Measurements from ENCODE around the gene FBXW12. TPM values are rescaled to one million over a fixed set of nuclear protein-coding genes. Genes with fewer than 3 reads are reported as not detected.
A peak's percentile ranks its signal among the peaks of the same experiment; 100 is the strongest.

FBXW12 gene
- total and polyA plus RNA-seq, 2 of the 8 experiments (the other 6 are each of a cell fraction or from before 2014, with no cell fraction given) = 0.35 to 0.85 TPM

DNA sequence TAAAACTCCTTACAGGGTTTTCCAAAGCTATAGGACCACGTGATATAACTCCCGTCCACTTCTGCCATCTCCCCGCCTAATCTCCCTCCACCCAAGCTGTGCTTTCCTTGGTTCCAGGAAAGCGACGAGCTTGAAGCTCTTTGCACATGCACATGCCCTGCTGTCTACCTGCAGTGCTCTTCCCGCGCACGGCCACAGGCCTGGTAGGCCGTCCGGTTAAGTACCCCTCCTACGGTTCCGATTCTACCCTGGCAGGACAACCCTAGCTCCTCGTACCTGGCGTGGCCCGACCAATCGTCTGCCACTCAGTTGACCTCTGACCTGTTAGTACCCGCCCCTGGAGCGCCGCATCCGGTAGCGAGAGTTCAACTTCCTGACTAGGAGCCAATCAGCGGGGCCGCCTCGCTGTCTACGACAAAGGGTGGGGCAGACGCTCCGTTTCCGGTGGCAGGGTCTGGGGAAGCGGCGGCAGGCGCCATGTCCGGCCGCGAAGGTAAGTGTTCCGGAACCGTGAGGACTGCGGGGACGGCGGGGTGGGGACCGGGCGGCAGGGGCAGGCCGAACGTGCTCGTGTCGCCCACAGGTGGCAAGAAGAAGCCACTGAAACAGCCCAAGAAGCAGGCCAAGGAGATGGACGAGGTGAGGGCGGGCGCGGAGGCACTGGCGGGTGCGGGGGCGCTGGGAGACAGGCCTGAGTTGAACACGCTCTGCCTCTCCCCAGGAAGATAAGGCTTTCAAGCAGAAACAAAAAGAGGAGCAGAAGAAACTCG is 68.0 kb downstream of the FBXW12 start, which contains the start of the genes CCDC51 and TMA7 (continued):
- TF ChIP-seq TEAD4 (IDR thresholded peaks at IDR 0.05; ENCODE audit: low read depth, low read length) = no peak
- TF ChIP-seq, protein P1, sequence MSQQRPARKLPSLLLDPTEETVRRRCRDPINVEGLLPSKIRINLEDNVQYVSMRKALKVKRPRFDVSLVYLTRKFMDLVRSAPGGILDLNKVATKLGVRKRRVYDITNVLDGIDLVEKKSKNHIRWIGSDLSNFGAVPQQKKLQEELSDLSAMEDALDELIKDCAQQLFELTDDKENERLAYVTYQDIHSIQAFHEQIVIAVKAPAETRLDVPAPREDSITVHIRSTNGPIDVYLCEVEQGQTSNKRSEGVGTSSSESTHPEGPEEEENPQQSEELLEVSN (IDR thresholded peaks at IDR 0.05) = peak; percentile 99
- no peak for TF ChIP-seq SP4 (IDR thresholded peaks at IDR 0.05; ENCODE audit: low read length)
- TF ChIP-seq CTBP2 (IDR thresholded peaks at IDR 0.05; ENCODE audit: borderline replicate concordance, insufficient read depth, insufficient read length, low read length) = no peak
- no peak for TF ChIP-seq KDM4A (IDR thresholded peaks at IDR 0.05; ENCODE audit: low read depth, low read length, severe bottlenecking)
- no peak for TF ChIP-seq POU5F1 (IDR thresholded peaks at IDR 0.05; ENCODE audit: low read depth, low read length)
- no peak for TF ChIP-seq EZH2 (IDR thresholded peaks at IDR 0.05; ENCODE audit: low read depth, low read length, severe bottlenecking)
- peak; percentile 79 for TF ChIP-seq POLR2AphosphoS5 (IDR thresholded peaks at IDR 0.05; ENCODE audit: low read depth, low read length)
- TF ChIP-seq RAD21 (IDR thresholded peaks at IDR 0.05 in 1 of 2, conservative IDR thresholded peaks at IDR 0.05 in 1 of 2; ENCODE audit: low read depth in 2 of 2, low read length in 2 of 2) = no peak
- TF ChIP-seq SIN3A (conservative IDR thresholded peaks at IDR 0.05 in 1 of 2, IDR thresholded peaks at IDR 0.05 in 1 of 2; ENCODE audit: low read depth in 1 of 2, low read length in 2 of 2) = peak; percentile 55 to 79; a peak in 2 of 4 replicates
- TF ChIP-seq SAP30 (IDR thresholded peaks at IDR 0.05; ENCODE audit: insufficient read depth, insufficient replicate concordance, low read length) = no peak
- peak; percentile 37 for TF ChIP-seq TAF7 (optimal IDR thresholded peaks at IDR 0.05; ENCODE audit: borderline replicate concordance, low read depth, low read length)
- TF ChIP-seq, protein P2, sequence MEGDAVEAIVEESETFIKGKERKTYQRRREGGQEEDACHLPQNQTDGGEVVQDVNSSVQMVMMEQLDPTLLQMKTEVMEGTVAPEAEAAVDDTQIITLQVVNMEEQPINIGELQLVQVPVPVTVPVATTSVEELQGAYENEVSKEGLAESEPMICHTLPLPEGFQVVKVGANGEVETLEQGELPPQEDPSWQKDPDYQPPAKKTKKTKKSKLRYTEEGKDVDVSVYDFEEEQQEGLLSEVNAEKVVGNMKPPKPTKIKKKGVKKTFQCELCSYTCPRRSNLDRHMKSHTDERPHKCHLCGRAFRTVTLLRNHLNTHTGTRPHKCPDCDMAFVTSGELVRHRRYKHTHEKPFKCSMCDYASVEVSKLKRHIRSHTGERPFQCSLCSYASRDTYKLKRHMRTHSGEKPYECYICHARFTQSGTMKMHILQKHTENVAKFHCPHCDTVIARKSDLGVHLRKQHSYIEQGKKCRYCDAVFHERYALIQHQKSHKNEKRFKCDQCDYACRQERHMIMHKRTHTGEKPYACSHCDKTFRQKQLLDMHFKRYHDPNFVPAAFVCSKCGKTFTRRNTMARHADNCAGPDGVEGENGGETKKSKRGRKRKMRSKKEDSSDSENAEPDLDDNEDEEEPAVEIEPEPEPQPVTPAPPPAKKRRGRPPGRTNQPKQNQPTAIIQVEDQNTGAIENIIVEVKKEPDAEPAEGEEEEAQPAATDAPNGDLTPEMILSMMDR (IDR thresholded peaks at IDR 0.05; ENCODE audit: control extremely low read depth in 1 of 3, insufficient read depth in 1 of 3, low read depth in 1 of 3, low read length in 3 of 3) = no peak
- TF ChIP-seq, protein P3, sequence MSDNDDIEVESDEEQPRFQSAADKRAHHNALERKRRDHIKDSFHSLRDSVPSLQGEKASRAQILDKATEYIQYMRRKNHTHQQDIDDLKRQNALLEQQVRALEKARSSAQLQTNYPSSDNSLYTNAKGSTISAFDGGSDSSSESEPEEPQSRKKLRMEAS (IDR thresholded peaks at IDR 0.05) = peak; percentile 93
- TF ChIP-seq SP1 (IDR thresholded peaks at IDR 0.05; ENCODE audit: low read depth, low read length) = peak; percentile 84; the same call in 1 of the 2 replicates
- no peak for TF ChIP-seq EGR1 (IDR thresholded peaks at IDR 0.05; ENCODE audit: borderline replicate concordance, low read depth, low read length)
- no peak; the same call in none of the 2 replicates for TF ChIP-seq KDM5A (IDR thresholded peaks at IDR 0.05; ENCODE audit: low read length)
- TF ChIP-seq NRF1 (IDR thresholded peaks at IDR 0.05; ENCODE audit: low read depth, low read length) = no peak
- TF ChIP-seq CHD1 (IDR thresholded peaks at IDR 0.05; ENCODE audit: low read depth, low read length) = no peak
- peak; percentile 81 for TF ChIP-seq CHD2 (IDR thresholded peaks at IDR 0.05; ENCODE audit: low read length)

Measured in H1 (cell line).